Stimulated activated CD8-positive, alpha-beta memory T cell treated with anti-CD3 and anti-CD28 coated beads, Interleukin-15, amount 100 ng/mL, for 4 hours (primary cell): ENCODE measurements around the gene MSLN.
"Not testable (repeated sequence)": the region's sequence is repeated elsewhere in the genome, so short reads cannot be mapped to it uniquely, and the experiment has no call there.

Experiments used
- DNase-seq, 2 donors: peaks; one replicate each; pipeline ENCODE4 v3.0.0-alpha.2; 2020; ENCODE audit warnings: low read depth in 2 of 2

Gene MSLN

DNA sequence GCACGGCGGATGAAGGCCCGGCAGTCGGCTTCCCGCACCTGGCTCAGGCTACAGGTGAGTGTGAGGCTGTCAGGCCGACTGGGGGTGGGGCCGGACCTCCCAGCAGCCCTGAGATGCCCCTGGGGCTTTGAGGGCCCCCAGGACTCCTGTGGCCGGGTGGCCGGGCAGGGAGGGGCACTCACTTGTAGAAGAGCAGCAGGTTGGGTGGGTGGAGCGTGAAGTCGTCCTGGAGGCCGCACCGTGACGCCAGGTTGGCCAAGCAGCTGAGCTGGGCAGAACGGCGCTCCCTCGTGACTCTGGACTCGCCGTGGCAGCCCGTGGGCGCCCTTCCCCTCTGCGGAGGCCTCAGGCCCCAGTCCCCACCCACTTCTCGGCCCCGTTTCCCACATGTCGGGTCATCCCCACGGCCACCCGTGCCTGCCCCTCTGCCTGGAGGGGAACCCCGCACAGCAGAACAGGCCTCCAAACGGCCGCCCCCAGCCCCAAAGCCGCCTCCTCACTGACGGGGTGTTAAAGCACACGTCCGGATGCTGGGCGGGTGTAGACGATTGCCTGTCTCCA is 14.8 kb downstream of the MSLN start:
- DNase-seq: no peak

DNA sequence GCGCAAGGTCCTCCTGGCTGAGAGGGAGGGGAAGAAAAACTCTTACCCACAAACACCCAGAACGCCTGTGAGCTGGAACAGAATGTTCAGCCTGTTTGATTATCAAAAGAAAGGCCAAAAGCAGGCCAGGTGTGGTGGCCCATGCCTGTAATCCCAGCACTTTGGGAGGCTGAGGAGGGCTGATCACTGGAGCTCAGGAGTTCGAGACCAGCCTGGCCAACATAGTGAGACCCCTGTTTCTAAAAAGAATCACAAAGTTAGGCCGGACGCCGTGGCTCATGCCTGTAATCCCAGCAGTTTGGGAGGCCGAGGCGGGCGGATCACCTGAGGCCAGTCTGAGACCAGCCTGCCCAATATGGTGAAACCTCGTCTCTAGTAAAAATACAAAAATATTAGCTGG is 15.8 kb downstream of the MSLN start:
- not testable (repeated sequence) for DNase-seq

DNA sequence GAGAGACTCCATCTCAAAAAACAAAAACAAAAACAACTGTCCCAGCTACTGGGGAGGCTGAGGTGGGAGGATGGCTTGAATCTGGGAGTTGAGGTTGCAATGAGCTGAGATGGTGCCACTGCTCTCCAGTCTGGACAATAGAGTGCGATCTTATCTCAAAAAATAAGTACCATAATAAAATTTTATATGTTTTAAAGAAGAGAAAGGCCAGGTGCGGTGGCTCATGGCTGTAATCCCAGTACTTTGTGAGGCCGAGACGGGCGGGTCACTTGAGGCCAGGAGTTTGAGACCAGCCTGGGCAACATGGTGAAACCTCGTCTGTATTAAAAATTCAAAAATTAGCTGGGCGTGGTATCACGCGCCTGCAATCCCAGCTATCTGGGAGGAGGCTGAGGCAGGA is 16.3 kb downstream of the MSLN start:
- DNase-seq: no peak

DNA sequence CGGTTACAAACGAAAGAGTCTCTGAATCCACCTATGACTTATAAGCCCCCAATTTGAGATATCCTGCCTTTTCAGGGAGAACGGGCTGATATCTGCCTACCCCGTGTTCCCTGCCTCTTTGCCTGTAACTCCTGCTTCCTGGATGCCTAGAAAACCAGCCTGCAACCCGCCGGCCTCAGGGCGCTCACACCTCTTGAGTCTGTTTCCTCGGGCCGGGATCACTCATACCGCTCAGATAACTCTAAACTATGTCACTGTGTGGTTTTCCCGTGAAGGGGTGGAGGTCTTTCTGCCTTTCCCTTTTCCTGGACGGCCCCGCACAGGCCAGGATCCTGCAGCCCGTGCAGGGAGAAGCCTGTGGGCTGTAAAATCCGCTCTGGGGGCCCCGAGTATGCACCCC is 17.3 kb downstream of the MSLN start:
- DNase-seq: no peak

DNA sequence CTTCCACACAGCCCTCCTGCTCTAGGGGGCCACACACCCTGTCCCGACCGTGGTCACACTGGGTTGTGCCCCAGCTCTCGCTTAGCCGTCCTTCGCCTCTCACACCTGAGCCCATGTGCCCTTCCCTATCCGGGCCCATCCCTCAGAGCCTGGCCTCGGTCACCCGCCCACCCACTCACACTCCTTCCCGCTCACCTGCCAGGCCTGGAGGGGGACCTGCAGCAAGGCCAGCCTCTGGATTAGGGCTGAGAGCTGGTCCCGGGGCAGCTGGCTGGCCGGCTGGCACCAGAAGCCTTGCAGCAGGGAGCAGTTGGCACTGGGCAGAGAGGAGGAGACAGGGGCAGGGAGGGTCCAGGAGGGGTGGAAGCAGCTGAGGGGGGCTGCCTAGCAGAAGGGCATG is 17.9 kb downstream of the MSLN start:
- no peak for DNase-seq

DNA sequence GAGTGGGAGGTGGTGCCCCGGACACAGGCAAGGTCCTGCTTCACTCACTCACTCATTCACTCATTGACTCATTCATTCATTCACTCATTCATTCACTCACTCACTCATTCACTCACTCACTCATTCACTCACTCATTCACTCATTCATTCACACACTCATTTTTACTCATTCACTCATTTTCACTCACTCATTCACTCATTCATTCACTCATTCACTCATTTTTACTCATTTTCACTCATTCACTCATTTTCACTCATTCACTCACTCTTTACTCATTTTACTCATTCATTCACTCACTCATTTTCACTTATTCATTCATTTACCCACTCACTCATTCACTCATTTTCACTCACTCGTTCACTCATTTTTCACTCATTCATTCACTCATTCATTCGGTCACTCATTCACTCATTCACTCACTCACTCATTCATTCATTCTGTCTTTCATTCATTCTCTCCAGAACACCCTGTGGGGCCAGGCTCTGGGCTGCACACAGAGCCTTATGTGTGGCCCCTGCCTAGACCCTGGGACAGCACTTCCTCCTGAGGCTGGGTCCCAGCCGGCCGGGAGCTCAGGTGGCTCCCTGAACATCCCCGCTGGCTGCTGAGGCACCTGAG is 18.5 kb downstream of the MSLN start:
- DNase-seq: no peak

DNA sequence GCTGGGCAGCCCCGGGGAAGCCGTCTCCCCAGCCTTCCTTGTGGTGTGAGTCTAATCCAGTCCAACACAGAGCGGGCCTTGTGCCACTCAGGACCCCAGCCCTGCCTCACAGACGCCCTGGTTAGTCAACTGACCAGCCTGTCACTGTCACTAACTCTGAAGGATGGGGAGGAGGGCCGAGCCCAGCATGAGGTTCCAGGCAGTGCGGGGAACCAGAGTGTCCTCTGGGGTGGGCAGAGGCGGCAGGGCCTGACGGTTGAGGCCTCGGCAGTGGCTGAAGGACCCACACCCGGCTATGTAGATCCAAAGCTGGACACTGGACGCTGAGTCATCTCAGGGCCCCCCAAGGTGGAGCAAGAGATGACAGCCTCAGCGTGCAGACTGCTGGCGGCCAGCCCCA is 19.0 kb downstream of the MSLN start:
- DNase-seq: no peak

DNA sequence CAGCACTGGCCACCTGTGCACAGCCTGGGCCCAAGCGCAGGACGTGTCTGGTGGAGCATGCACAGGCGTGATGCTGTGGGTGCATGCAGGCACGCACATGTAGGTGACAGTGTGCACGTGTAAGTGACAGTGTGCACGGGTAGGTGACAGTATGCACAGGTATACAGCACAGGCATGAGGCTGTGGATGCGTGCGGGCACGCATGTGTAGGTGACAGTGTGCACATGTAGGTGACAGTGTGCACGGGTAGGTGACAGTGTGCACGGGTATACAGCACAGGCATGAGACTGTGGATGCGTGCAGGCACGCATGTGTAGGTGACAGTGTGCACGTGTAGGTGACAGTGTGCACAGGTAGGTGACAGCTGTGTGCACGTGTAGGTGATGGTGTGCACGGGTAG is 19.8 kb downstream of the MSLN start:
- DNase-seq: no peak

DNA sequence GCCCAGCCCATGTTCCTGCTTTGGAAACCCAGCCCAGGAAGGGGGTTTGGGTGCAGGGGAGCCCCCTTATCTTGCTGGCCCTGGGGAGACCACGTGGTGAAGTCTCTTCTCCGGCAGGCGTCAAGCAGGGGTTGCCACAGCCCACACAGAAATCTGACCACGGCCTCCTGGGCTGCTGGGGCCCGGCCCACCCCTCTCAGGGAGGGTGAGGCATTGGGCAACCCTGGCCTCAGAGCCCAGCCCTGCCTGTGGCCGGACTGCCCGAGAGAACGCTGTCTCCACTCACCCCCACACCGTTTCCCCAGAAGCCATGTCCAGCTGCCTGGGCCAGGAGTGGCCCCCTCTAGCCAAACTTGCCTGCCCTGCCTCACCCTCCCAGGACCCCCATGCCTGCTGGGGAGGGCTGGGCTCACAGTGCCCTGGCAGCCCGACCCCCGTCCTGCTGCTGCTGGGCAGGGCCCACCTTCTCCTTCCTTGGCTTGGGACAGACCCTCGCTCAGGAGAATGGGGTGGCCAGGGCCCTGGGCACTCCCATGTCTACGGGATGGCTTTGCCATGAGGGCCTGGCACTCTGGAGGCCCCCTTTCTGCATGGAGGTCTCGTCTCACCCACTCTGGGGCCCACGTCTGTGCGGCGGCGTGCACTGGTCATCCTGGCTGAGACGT is 20.9 kb downstream of the MSLN start:
- DNase-seq: no peak

DNA sequence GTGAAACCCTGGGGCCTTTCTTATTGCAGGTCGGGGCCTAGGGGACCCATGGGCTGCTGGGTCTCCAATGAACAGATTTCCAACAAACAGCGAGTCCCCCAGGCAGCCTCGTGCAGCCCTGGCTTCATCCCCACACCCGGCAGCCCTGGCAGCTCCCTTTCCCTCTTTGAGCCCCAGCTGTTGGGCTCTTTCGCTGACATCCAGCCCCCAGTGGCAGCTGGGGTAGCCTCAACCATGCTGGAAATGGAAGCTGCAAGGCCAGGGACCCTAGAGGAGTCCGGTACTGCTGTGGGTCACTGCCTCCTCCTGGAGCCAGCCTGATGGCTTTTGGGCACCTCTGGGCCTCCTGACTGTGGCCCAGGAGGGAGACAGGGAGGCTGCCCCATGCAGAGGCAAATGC is 21.7 kb downstream of the MSLN start:
- no peak for DNase-seq

DNA sequence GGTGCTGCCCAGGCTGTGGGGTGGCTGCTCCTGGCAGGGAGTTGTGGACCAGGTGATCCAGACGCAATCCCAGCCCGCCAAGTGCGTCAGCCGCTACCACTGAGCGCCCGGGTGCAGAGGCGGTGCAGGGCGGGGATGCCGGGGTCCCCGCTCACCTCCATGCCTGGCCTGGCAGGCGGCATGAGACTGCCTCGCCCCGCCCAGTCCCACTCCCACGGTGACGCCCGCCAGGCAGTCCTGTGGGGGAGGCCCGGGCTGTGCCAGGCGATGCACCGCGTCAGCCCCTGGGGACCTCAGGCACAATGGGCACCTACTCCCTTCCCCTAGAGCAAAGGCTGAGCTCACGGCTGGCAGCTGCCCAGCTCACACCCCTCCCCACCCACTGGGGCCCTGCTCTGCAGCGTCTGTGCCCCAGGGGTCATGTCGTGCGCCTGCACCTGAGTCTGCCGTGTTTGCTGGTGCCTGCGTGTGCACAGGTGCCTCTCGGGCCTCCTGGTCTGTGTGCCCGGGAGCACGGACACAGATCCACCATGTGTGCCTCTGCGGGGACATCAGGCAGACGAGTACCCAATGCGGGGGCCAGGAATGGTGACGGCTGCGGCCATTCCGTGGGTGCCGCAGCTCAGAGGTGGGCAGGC is 22.4 kb downstream of the MSLN start:
- DNase-seq: no peak

DNA sequence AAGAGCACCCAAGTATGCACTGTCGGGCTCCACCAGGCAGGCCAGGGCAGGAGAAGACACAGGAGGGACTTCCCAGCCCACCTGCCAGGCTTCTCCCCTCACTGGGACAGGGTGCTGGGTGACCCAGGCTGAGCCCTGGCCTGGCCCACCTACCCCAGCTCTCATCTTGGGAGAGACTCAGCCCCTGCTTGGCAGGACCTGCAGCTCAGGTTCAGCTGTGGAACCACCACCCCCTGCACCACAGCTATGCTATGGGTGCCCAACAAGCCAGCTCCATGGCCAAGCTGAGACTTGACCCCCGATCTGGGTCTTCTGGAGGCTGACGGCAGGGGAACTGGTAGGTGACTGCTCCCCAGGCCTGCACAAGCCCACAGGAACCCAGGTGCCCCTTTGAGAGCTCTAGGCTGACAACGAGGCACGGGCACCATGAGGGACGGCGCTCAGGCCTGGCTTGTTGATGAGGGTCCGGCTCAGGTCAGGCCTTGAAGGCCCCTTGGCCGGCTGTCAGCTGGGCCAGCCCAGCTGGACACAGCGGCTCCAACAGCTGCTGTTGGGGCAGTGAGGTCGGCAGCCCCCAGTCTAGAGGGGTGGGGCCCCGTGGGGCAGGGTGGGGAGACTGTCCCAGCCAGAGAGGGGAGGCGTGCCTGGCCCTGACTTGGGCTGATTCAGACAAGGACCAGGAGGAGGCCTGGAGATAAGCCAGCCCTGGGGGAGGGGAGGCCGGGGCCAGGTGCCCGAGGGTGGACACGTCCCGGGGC is 23.0 kb downstream of the MSLN start:
- no peak for DNase-seq

DNA sequence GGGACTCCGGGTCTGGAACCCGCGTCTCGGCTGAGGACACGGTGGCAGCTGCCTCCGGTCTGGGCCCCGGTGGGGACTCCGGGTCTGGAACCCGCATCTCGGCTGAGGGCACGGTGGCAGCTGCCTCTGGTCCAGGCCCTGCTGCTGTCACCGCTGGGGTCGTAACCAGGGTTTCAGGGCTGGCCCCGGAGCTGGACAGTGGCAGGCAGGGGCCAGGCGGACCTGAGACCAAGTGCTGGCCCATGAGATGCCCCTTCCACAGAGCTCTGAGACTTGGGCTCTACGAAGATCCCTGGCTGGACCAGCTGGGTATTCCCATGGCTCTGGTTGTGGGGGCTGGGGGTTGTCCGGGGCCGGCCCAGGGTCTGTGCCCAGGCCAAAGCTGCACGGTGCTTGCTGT is 23.9 kb downstream of the MSLN start:
- DNase-seq: no peak

DNA sequence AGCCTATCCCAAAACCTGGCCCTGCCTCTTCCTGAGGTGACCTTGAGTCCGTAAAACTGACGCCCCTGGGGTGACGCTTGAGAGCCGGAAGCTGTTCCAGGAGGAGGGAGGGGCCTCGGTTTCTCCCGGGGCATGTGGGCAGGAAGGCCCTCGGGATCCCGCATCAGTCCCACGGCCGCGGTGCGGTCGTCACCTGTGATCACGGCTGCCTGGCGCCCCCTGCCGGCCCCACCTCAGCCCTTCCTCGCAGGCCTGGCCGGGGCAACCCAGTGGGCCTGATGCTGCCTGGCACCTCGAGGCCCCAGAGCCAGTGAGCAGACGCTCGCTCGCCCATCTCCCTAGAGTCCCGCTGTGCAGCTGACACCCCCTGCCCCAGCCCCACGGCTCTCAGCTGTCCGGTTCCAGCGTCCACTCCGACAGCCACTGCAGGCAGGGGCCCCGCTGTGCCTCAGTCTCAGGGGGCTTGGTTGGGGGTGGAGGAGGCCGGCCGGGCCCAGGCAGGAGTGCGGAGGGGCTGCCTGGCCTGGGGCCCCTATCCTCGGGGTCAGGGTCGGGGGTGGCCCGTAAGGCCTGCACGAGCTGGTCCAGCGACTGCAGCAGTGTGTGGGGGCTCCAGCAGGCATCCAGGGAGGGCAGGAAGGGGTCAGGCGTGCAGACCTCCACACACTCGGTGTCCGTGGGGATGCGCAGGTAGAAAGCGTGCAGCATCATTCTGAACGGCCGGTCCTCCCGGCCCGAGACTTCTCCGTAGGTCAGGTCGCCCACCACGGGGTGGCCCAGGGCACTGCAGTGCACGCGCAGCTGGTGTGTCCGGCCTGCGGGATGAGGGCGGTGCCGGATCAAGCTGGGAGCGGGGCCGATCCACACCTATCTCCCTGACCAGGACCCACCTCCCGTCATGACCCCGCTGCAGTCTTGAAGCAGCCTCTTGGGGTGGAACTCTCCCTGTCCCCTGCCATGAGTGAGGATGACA is 25.3 kb downstream of the MSLN start:
- peak; percentile 44 to 47 for DNase-seq

DNA sequence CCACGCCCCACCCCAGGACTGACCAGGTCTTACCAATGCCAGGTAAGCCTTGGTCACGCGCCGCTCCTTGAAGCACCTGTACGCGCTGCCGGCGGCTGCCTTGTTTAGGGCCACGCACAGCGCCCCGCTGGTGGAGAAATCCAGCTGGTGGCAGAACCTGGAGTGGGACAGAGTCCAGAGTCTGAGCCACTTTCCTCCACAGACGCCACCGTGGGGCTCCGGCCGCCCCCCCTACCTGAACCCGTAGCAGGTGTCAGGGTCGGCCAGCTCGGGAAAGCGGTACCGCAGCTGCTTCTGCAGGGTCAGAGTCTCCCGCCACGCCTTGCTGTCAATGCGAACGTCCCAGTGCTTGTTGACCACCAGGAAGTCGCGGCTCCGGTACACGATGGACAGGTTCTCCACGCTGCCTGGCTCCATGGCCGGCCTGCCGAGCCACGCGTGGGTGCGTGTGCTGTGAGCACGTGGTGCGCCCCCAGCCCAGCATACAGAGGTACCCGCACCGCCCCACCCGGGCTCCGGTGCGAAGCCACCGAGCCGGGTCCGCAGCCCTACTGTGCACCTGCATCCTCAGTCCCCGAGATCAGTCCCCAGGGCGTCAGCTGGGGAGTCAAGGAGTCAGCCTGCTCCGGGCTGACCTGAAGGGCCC is 26.9 kb downstream of the MSLN start:
- no peak for DNase-seq

DNA sequence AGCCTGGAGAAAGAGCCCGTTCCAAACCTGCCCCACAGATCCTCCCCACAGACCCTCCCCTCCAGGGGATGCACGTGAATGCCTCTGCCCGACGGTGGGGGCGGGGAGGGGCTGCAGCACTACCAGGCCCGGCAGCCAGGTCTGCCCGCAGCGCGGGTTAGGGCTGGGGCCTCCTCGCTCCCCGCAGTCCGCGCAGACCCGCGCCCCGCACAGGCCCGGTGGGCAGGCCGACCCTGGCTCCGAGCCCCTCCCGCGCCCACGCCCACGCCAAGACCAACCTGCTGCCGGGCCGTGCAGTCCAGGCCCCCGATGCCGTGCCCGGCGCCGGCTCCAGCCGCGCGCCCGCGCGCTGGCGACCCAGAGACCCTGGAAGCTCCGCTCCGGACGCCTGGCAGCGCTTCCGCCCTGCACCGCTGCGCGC is 27.5 kb downstream of the MSLN start, which contains the start of gene RPUSD1:
TSS of gene RPUSD1 (minus strand) at position 404 of the 421 bp plus-strand sequence. CDS start 644 bp downstream, outside the sequence.
- DNase-seq: no peak

DNA sequence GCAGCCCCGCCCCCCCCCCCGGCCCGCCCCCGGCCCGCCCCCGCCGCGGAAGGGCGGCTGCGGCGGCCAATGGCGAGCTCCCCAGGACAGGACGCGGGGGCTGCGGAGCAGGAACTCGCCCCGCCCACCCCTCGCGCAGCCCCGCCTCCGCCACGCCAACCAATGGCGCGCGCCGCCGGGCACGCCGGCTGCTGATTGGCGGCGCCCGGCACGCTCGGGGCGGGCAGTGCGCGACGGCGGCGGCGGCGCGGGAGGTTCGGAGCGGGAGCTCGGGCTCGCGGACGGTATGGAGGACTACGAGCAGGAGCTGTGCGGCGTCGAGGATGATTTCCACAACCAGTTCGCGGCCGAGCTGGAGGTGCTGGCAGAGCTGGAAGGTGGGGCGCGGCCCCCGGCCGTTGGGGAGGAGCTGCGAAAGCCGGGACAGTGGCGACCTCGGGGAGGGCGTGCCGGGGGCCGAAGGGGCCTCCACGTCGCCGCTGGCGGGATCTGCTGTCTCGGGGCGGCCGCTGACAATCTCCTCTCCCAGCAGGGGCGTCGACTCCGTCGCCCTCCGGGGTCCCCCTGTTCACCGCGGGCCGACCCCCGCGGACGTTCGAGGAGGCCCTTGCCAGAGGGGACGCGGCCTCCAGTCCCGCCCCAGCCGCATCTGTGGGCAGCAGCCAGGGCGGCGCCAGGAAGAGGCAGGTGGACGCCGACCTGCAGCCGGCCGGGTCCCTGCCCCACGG is 28.0 kb downstream of the MSLN start, which contains the start of gene CHTF18:
TSS of gene CHTF18 (plus strand) at position 222 of the 728 bp plus-strand sequence. CDS start at position 287, 65 bp downstream.
- DNase-seq: peak; percentile 81 to 89

DNA sequence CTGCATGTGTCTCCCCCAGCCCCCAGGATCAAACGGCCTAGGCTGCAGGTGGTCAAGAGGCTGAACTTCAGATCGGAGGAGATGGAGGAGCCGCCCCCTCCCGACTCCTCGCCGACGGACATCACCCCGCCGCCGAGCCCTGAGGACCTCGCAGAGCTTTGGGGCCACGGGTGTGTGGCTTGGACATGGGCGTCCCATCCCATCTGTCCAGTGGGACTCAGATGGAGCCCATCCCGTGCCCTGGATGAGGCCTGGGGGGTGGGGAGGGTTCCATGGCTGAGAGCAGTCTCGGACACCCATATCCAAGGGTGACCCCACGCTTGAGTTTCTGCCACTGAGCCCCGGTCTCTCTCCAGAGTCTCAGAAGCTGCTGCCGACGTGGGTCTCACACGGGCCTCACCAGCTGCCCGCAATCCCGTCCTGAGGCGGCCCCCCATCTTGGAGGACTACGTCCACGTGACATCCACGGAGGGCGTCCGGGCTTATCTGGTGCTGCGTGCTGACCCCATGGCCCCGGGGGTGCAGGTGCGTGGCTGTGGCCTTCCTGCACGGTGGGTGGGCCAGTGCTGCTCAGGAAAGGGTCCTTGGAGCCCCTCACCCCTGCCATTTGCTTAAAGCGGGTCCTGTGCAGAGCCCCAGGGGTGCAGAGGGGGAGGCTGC is 28.8 kb downstream of the MSLN start:
- DNase-seq: no peak

DNA sequence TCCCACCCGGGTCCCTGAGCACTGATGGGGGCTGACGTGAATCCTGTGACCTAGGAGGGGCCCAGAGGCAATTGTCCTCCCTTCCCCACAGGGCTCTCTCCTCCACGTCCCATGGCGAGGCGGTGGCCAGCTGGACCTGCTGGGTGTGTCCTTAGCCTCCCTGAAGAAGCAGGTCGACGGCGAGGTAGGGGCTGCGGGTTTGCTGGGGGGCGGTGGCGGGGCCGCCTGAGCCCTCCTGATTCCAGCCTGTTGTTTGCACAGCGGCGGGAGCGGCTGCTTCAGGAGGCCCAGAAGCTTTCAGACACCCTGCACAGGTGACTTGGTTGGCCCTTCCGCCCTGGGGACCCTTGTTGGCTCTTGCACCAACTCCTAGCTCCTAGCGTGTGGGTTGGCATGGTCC is 29.6 kb downstream of the MSLN start:
- DNase-seq: no peak
